ENCODE results near the gene TEX29. TPM values are rescaled to one million over a fixed set of nuclear protein-coding genes. Genes with fewer than 3 reads are reported as not detected.

The TEX29 gene
- under 1 TPM in 1 of 6 experiments, not detected in 5; 0.42 TPM for total RNA-seq
- long read RNA-seq, partial matches to known transcripts: 1 of 1 reads
- long read RNA-seq, other reads (novel, unspliced or antisense): 0 of 1 reads

DNA sequence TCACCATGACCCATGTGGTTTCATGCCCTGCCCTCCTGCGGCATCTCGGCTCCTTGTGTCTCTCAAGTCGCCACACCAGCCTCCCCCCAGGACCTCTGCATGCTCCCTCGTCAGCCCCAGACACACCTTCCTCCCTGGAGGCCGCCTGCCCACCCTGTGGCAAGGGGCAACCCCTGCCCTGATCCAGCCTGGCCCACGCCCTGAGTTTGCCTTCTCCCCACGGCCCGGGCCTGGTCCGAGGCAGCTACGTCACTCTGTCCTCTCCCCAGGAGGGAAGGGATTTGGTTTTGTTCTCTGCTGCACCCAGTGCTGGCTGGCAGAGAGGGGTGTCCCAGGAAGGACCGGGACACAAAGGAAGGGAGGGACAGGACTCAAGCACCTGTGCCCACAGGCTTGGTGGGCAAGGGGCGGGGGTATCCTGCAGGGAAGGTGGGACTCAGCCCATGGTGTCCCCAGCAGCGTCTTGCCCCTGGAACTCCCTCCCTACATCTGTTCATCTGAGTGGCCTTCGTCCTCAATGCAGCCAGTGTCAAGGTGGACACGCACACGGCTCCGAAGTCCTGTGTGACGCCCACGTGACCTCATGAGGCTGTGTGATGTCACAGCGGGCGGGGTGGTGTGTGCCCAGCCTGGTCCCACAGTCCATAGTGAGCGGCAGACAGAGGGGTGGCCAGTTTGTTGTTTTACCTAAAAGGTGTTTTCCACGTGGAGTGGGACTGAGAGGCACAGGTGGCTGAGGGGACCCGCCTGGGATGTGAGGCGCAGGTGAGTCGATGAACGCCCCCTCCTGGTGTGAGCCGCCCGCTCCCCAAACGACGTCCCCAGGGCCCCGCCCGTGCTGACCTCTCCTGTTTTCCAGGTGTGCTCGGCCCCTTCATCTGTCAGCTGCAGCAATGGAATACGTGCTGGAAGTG lies at the start of gene TEX29:
Gene TEX29 (plus strand): TSS at position 645 of the 914 bp plus-strand sequence. CDS start 249 bp downstream, at position 894.
- ATAC-seq (peak in 1 of 4 donors; percentile 6), DNase-seq (no peak)
- 71% methylated on average over 12 of the region's 35 CpGs for WGBS (ENCODE audit: insufficient coverage, low coverage, low lambda C conversion rate, missing lambda C conversion rate)

DNA sequence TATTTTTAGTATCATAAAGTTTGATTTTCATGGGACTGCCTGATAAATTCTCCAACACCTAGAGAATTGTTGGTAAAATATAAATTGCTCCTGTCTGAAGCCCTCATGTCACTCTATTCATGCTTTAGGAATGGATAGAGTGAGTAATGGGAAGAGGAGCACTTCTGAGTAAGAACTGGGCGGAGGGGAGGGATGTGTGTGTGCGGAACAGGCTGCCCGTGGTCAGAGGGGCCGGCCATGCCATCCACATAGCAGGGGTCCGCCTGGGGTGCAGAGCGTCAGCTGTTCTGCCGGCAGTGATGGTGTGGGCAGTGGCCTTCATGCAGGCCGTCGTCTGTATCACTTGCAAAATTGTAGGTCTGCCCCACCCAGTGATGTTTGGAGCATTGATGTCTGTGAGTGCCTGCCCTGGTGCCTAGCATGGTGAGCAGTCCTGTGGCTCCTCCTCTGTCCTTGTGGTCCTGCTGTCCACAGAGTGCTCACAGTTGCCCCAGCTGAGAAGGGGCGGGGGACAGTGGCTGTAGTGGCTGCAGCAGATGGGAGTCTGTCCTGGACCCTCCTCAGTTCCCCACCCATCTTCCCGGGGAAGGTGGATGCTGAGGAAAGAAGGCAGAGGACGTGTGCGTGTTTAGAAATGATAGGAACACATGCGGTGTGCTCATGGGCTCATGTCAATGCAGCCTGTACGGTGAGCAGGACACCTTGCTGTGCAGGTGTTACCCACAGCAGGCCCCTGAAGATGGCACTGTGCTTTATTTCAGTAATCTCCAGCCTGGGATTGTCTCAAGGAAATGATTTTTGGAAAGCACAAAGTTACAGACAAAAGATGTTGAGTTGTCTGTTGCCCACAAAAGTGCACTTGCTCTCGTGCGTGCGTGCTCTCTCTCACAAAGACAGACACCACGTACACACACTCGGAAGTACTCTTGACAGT lies 49.4 kb upstream of the TEX29 start:
- Histone ChIP-seq H3K4me1 (no peaks in the 10 kb centered on the region), H3K36me3 (peaks cover 0 to 72% (median 15%) of the 10 kb centered on the region in 4 donors), H3K9me3 (no peaks in the 10 kb centered on the region), H3K4me3 (no peak overlapping the region), H3K27ac (no peak overlapping the region), H3K27me3 (no peaks in the 10 kb centered on the region)
- intact Hi-C loops (cut with DNase I): no loop called here
- WGBS (ENCODE audit: insufficient coverage, low coverage, low lambda C conversion rate, missing lambda C conversion rate): 79% methylated on average over 8 of the region's 20 CpGs
- DNase-seq: no peak
- TF ChIP-seq POLR2A (IDR thresholded peaks at IDR 0.05): no peak
- no peak for TF ChIP-seq CTCF (IDR thresholded peaks at IDR 0.05)
- no peak for ATAC-seq

More for the DNA sequence above, at the start of gene TEX29:
- TF ChIP-seq POLR2A (IDR thresholded peaks at IDR 0.05) (no peak), CTCF (IDR thresholded peaks at IDR 0.05) (no peak)
- Histone ChIP-seq H3K4me1 (no peaks in the 10 kb centered on the region), H3K4me3 (no peak within 1 kb of the TSS), H3K27ac (no peak within 1 kb of the TSS), H3K27me3 (no peaks in the 10 kb centered on the region), H3K9me3 (no peaks in the 10 kb centered on the region), H3K36me3 (no peaks in the 10 kb centered on the region)
- intact Hi-C loops (cut with DNase I): no loop called here

DNA sequence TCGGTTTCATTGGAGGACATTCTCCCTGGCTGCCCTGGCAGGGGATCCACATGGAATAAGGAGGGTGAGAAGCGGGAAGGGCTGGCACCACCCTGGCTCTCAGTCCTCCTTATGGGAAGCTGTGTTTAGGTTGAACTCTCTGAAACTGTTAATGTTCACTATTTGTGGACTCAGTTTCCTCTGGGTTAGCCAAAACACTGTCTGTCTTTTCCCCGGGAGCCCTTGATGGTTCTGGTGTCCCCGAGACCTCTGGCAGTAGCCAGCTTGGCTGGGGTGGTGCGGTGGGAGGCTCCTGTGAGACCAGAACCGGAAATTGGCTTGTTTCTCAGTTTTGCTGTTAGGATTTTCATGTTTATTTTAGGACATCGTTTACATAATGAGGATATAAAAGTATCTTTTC lies 48.3 kb upstream of the TEX29 start:
- intact Hi-C loops (cut with DNase I): no loop called here
- DNase-seq: no peak
- Histone ChIP-seq H3K36me3 (peaks cover 0 to 77% (median 17%) of the 10 kb centered on the region in 4 donors), H3K9me3 (no peaks in the 10 kb centered on the region), H3K4me1 (no peaks in the 10 kb centered on the region), H3K27me3 (no peaks in the 10 kb centered on the region), H3K4me3 (no peak overlapping the region), H3K27ac (no peak overlapping the region)
- no peak for TF ChIP-seq POLR2A (IDR thresholded peaks at IDR 0.05)
- no peak for TF ChIP-seq CTCF (IDR thresholded peaks at IDR 0.05)
- 83% methylated on average over 5 of the region's 7 CpGs for whole genome bisulfite sequencing (ENCODE audit: insufficient coverage, low coverage, low lambda C conversion rate, missing lambda C conversion rate)
- ATAC-seq: no peak

GRCh38 chr13:111275382-111275781 lies 45.1 kb upstream of the TEX29 start:
- peaks cover 0 to 72% (median 10%) of the 10 kb centered on the region in 4 donors for H3K36me3 ChIP-seq
- H3K4me3 ChIP-seq: no peak overlapping the region
- no peaks in the 10 kb centered on the region for H3K4me1 ChIP-seq
- no peak for TF ChIP-seq POLR2A (IDR thresholded peaks at IDR 0.05)
- no peak for TF ChIP-seq CTCF (IDR thresholded peaks at IDR 0.05)
- 71% methylated on average over 6 of the region's 10 CpGs for WGBS (ENCODE audit: insufficient coverage, low coverage, low lambda C conversion rate, missing lambda C conversion rate)
- H3K27me3 ChIP-seq: no peaks in the 10 kb centered on the region
- intact Hi-C loops (cut with DNase I): no loop called here
- peak; percentile 48 to 65 (median 56) for ATAC-seq
- no peak overlapping the region for H3K27ac ChIP-seq
- no peak for DNase-seq
- no peaks in the 10 kb centered on the region for H3K9me3 ChIP-seq
